Osteoblast (primary cell): ENCODE measurements around the gene CCDC54. TPM values are rescaled to one million over a fixed set of nuclear protein-coding genes. Genes with fewer than 3 reads are reported as not detected.

ENCODE experiments used
- DNase-seq: peaks from one replicate; pipeline ENCODE4 v3.0.0; 2011; ENCODE audit warnings: low spot score, mixed read lengths; ENCODE audit not compliant: insufficient read length; ENCODE audit errors: missing footprints
- H2AFZ ChIP-seq: 2 replicates; pipeline ENCODE4 v1.6.0; 2011; ENCODE audit warnings: mild to moderate bottlenecking, low read length
- H3K27ac ChIP-seq: 2 replicates; pipeline ENCODE4 v1.5.1; 2011; ENCODE audit warnings: mild to moderate bottlenecking, low read depth, low read length, moderate library complexity
- H3K27me3 ChIP-seq: 2 replicates; pipeline ENCODE4 v1.6.0; 2012; ENCODE audit warnings: mild to moderate bottlenecking, control low read depth, inconsistent platforms, low read length, moderate library complexity; ENCODE audit not compliant: insufficient read depth
- H3K36me3 ChIP-seq: 2 replicates; pipeline ENCODE4 v1.5.1; 2011; ENCODE audit warnings: mild to moderate bottlenecking, low read length, control low read depth, moderate library complexity; ENCODE audit not compliant: insufficient read depth
- H3K4me1 ChIP-seq: 2 replicates; pipeline ENCODE4 v1.5.1; 2011; ENCODE audit warnings: mild to moderate bottlenecking, low read length, control low read depth, moderate library complexity; ENCODE audit not compliant: insufficient read depth
- H3K4me2 ChIP-seq: 2 replicates; pipeline ENCODE4 v1.6.0; 2011; ENCODE audit warnings: mild to moderate bottlenecking, low read length; ENCODE audit not compliant: insufficient read depth
- H3K4me3 ChIP-seq: fragments of 200-600 bp; sonication (generic); 3 replicates; pipeline ENCODE4 v1.5.1; 2012; ENCODE audit warnings: mild to moderate bottlenecking, low read length, inconsistent platforms; ENCODE audit not compliant: insufficient read depth
- H3K79me2 ChIP-seq: 2 replicates; pipeline ENCODE4 v1.6.0; 2012; ENCODE audit warnings: mild to moderate bottlenecking, low read length, control low read depth, inconsistent platforms; ENCODE audit not compliant: insufficient read depth
- H3K9me3 ChIP-seq: 2 replicates; pipeline ENCODE4 v1.5.1; 2011; ENCODE audit warnings: low read depth, low read length, control low read depth
- H4K20me1 ChIP-seq: 2 replicates; pipeline ENCODE4 v1.6.0; 2012; ENCODE audit warnings: mild to moderate bottlenecking, low read length, control low read depth; ENCODE audit not compliant: insufficient read depth
- total RNA-seq: library from RNA; depleted of rRNA; stranded (reverse); fragments of >200 nt; gene quantifications from 2 replicates; pipeline ENCODE4 v1.2.3, GENCODE V29; 2012
- TF ChIP-seq, protein P1 (sequence below): IDR thresholded peaks from 2 replicates; pipeline ENCODE4 v1.5.1; 2011; ENCODE audit warnings: mild to moderate bottlenecking, low read depth, low read length, moderate library complexity; ENCODE audit errors: extremely low read depth

CCDC54 gene
- total RNA-seq, 1 donor: not detected

DNA sequence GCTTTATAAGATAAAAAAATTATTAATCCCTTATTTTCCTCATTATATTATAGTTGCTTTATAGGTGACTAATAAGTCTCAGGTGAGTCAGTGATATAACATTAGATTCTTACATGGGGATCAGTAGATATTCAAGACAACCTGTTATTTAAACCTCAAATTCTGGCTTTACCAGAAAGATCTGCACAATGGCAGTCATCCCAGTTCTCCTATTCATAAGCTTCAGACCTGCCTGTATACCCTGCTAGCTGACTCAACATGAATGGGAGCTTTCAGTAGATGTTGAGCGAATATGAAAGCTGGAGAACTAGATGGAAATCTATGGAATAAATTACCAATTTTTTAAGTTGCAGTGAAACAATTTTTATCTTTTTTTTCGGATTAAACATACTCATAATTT is 20.5 kb upstream of the CCDC54 start:
- DNase-seq: no peak
- TF ChIP-seq, protein P1, sequence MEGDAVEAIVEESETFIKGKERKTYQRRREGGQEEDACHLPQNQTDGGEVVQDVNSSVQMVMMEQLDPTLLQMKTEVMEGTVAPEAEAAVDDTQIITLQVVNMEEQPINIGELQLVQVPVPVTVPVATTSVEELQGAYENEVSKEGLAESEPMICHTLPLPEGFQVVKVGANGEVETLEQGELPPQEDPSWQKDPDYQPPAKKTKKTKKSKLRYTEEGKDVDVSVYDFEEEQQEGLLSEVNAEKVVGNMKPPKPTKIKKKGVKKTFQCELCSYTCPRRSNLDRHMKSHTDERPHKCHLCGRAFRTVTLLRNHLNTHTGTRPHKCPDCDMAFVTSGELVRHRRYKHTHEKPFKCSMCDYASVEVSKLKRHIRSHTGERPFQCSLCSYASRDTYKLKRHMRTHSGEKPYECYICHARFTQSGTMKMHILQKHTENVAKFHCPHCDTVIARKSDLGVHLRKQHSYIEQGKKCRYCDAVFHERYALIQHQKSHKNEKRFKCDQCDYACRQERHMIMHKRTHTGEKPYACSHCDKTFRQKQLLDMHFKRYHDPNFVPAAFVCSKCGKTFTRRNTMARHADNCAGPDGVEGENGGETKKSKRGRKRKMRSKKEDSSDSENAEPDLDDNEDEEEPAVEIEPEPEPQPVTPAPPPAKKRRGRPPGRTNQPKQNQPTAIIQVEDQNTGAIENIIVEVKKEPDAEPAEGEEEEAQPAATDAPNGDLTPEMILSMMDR: no peak
- H3K27me3 ChIP-seq: no peaks in the 10 kb centered on the region
- H4K20me1 ChIP-seq: no peaks in the 10 kb centered on the region
- no peaks in the 10 kb centered on the region for H3K4me1 ChIP-seq
- H3K4me2 ChIP-seq: no peak overlapping the region
- H3K36me3 ChIP-seq: no peaks in the 10 kb centered on the region
- no peak overlapping the region for H3K27ac ChIP-seq
- no peaks in the 10 kb centered on the region for H3K9me3 ChIP-seq
- H3K4me3 ChIP-seq: no peak overlapping the region
- H2AFZ ChIP-seq: no peak overlapping the region
- H3K79me2 ChIP-seq: no peaks in the 10 kb centered on the region

DNA sequence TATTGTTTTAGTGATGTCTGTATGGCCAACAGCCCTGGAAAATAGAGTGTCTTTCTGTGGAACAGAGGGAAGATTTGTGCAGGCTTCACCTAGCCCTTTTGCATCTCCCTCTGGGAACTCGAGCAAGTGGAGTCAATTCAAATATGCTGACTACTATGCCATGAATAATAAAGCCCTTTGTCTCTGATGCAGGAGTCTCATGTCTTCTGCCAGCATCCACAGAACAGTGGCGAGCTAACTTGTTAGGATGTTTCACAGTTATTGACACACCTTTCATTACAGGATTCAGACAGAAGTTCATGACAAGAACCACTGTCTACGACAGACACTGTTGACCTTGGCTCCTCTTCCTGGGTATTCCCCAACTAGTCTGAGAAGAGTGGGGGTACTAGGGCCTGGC is 15.6 kb upstream of the CCDC54 start:
- Histone ChIP-seq H3K27ac (no peak overlapping the region), H3K4me1 (peaks cover 5% of the 10 kb centered on the region), H3K79me2 (no peaks in the 10 kb centered on the region), H3K36me3 (no peaks in the 10 kb centered on the region), H3K4me2 (no peak overlapping the region), H3K9me3 (no peaks in the 10 kb centered on the region), H2AFZ (no peak overlapping the region), H4K20me1 (no peaks in the 10 kb centered on the region), H3K4me3 (no peak overlapping the region), H3K27me3 (no peaks in the 10 kb centered on the region)
- DNase-seq: no peak
- TF ChIP-seq, protein P1: no peak

DNA sequence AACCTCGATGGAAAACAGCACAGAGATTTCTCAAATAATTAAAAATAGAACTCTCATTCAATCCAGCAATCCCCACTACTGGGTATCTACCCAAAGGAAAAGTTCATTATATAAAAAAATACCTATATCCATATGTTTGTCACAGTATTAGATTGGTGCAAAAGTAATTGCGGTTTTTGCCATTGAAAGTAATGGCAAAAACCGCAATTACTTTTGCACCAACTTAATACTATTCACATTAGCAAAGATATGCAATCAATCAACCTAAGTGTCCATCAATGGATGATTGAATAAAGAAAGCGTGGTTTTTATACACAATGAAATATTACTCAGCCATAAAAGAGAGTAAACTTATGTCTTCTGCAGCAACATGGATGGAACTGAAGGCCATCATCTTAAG is 12.2 kb upstream of the CCDC54 start:
- H4K20me1 ChIP-seq: no peaks in the 10 kb centered on the region
- TF ChIP-seq, protein P1: no peak
- H3K27ac ChIP-seq: no peak overlapping the region
- no peaks in the 10 kb centered on the region for H3K9me3 ChIP-seq
- H3K4me3 ChIP-seq: no peak overlapping the region
- no peak overlapping the region for H3K4me2 ChIP-seq
- DNase-seq: no peak
- no peaks in the 10 kb centered on the region for H3K79me2 ChIP-seq
- peaks cover 21% of the 10 kb centered on the region for H3K4me1 ChIP-seq
- no peaks in the 10 kb centered on the region for H3K36me3 ChIP-seq
- no peaks in the 10 kb centered on the region for H3K27me3 ChIP-seq
- H2AFZ ChIP-seq: no peak overlapping the region

DNA sequence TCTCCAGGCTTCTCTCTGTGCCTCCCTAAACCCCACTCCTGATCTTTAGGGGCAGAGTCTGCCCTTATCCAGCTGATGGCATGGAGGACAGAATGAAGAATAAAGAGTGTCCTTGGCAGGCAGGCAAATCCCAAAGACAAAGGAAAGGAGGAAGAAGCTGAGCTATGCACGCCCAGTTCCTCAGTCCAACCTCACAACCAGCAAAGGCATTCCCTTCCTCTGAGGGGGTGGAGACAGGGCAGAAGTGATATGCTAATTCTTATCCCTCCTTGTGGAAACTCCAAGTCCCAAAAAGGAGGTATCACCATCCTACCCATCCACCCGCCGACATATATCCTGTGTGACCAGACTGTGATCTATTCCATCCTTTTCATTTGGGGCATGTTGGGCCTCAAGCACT is 10.5 kb upstream of the CCDC54 start:
- peak overlapping the region; percentile 47 for H3K27ac ChIP-seq
- no peak for DNase-seq
- H4K20me1 ChIP-seq: no peaks in the 10 kb centered on the region
- peak overlapping the region; percentile 84 for H2AFZ ChIP-seq
- no peaks in the 10 kb centered on the region for H3K36me3 ChIP-seq
- H3K9me3 ChIP-seq: no peaks in the 10 kb centered on the region
- H3K4me1 ChIP-seq: peaks cover 21% of the 10 kb centered on the region
- H3K79me2 ChIP-seq: no peaks in the 10 kb centered on the region
- no peak overlapping the region for H3K4me3 ChIP-seq
- H3K4me2 ChIP-seq: peak overlapping the region; percentile 28
- TF ChIP-seq, protein P1: no peak
- no peaks in the 10 kb centered on the region for H3K27me3 ChIP-seq
